ENCODE measurements around the gene MYADML2.

The MYADML2 gene

DNA sequence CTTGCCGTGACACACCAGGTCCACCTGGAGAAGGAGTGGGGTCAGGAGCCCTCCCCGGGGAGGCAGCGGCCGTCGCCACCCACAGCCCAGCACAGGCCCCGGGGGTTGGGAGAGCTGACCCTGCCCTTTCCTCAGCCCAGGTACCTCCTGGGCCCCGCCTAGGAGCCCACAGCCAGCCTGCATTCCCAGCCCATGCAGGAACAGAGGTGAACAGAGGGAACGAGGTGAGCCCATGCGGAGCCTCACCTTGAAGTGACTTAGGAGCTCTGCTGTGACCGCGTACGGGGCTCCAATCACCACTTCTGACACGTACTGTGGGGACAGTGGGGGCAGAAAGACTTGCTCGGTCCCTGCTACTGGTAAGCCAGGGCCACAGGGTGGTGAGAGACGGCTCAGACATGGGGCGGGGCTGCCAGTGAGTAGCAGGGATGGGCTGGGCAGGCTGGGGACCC lies 41.6 kb downstream of the MYADML2 start:
- TF ChIP-seq, protein P1, sequence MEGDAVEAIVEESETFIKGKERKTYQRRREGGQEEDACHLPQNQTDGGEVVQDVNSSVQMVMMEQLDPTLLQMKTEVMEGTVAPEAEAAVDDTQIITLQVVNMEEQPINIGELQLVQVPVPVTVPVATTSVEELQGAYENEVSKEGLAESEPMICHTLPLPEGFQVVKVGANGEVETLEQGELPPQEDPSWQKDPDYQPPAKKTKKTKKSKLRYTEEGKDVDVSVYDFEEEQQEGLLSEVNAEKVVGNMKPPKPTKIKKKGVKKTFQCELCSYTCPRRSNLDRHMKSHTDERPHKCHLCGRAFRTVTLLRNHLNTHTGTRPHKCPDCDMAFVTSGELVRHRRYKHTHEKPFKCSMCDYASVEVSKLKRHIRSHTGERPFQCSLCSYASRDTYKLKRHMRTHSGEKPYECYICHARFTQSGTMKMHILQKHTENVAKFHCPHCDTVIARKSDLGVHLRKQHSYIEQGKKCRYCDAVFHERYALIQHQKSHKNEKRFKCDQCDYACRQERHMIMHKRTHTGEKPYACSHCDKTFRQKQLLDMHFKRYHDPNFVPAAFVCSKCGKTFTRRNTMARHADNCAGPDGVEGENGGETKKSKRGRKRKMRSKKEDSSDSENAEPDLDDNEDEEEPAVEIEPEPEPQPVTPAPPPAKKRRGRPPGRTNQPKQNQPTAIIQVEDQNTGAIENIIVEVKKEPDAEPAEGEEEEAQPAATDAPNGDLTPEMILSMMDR (IDR thresholded peaks at IDR 0.05; ENCODE audit: insufficient read depth, low read depth, low read length, missing control alignments), result no peak
- no peak overlapping the region for H3K4me3 ChIP-seq (ENCODE audit: low read length)
- no peak for DNase-seq (ENCODE audit: low read depth)

DNA sequence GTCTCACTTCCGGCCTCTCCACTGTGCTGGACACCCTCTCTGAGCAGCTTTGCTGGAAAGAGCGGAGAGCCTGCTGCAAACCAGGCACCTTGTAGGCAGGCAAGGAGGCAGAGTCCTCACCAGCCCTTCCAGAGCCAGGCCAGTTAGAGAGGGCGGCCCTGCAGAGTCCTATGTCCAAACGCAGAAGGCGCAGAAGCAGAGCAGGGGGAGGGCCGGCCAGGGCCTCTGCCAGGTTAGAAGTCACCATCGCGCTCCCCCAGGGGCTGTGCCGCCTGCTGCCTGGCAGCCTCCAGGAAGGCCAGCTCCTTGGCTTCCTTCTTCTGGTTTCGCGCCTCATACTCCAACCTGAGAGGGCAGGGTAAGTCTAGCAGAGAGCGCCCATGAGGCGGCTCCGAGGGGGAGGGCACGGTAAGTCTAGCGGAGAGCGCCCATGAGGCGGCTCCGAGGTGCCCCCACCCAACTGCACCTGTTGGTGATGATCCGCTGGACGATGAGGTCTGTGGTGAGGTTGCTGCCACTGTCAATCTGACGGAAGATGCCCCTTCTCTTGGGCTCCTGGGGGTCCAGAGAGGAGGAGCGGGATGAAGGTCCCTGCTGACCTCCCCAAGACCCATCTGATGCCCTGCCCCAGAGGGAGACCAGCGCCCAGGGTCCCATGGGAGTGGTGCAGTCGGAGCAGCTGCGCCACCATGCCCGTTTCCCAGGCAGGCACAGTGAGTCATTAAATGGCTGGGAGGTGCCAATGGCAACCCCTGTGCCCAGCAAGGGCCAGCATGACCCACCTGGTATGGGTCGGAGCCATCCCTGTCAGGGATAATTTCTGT lies 42.2 kb downstream of the MYADML2 start:
- TF ChIP-seq, protein P1 (IDR thresholded peaks at IDR 0.05; ENCODE audit: insufficient read depth, low read depth, low read length, missing control alignments), result no peak
- no peak for DNase-seq (ENCODE audit: low read depth)
- H3K4me3 ChIP-seq (ENCODE audit: low read length), result no peak overlapping the region

GRCh38 chr17:81903896-81904599 lies 43.0 kb downstream of the MYADML2 start:
- TF ChIP-seq, protein P1 (IDR thresholded peaks at IDR 0.05; ENCODE audit: insufficient read depth, low read depth, low read length, missing control alignments), result no peak
- H3K4me3 ChIP-seq (ENCODE audit: low read length), result no peak overlapping the region
- no peak for DNase-seq (ENCODE audit: low read depth)

- no peak overlapping the region for H3K4me3 ChIP-seq (ENCODE audit: low read length)
- TF ChIP-seq, protein P1 (IDR thresholded peaks at IDR 0.05; ENCODE audit: insufficient read depth, low read depth, low read length, missing control alignments), result no peak
- DNase-seq (ENCODE audit: low read depth), result no peak
These were observed 43.6 kb downstream of the MYADML2 start for GRCh38 chr17:81903415-81903831.

DNA sequence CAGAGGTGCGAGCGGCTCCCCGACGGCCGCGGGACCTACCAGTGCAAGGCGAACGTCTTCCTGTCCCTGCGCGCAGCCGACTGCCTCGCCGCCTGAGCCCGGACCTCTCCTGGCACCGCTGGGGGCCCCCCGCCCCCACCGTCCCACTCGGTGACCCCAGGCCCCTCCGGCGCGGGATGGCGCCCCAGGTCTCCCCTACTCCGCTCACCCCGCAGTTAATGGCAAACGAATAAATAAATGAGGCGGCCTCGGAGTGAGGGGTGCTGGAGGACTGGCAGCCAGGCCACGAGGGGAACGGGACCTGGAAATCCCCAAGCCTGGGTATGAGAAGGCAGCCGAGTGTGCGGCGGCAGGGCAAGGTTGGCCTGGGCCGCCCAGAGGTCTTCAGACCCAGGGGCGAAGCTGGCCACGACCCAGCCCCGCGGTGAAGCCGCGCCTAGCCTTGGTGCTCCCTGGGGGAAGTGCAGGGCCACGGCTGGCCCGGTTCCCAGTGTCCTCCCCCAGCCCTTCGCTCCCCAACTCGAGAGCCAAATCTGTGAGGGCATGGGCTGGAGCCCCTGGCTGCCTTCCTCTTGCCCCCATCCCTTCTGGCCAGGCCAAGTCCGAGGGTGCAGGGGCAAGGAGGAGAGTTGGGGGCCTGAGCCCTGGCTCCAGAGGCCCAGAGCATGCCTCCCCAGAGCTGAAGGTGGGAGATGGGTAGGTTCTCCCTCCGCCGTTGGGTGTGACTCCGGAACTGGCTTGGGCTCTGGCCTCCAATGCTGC lies 44.2 kb downstream of the MYADML2 start:
- H3K4me3 ChIP-seq (ENCODE audit: low read length), result no peak overlapping the region
- no peak for DNase-seq (ENCODE audit: low read depth)
- TF ChIP-seq, protein P1 (IDR thresholded peaks at IDR 0.05; ENCODE audit: insufficient read depth, low read depth, low read length, missing control alignments), result no peak

GRCh38 chr17:81902023-81902652 lies 44.9 kb downstream of the MYADML2 start, which contains the start of gene NPB:
NPB (plus strand) TSS chr17:81902238; CDS start chr17:81902278, 40 bp downstream.
- TF ChIP-seq, protein P1 (IDR thresholded peaks at IDR 0.05; ENCODE audit: insufficient read depth, low read depth, low read length, missing control alignments), result no peak
- no peak for DNase-seq (ENCODE audit: low read depth)
- H3K4me3 ChIP-seq (ENCODE audit: low read length), result no peak within 1 kb of the TSS
